ENCODE measurements around the gene MID1.

The MID1 gene

GRCh38 chrX:10654960-10655359 is 34.6 kb upstream of the MID1 start:
- TF ChIP-seq, protein P1, sequence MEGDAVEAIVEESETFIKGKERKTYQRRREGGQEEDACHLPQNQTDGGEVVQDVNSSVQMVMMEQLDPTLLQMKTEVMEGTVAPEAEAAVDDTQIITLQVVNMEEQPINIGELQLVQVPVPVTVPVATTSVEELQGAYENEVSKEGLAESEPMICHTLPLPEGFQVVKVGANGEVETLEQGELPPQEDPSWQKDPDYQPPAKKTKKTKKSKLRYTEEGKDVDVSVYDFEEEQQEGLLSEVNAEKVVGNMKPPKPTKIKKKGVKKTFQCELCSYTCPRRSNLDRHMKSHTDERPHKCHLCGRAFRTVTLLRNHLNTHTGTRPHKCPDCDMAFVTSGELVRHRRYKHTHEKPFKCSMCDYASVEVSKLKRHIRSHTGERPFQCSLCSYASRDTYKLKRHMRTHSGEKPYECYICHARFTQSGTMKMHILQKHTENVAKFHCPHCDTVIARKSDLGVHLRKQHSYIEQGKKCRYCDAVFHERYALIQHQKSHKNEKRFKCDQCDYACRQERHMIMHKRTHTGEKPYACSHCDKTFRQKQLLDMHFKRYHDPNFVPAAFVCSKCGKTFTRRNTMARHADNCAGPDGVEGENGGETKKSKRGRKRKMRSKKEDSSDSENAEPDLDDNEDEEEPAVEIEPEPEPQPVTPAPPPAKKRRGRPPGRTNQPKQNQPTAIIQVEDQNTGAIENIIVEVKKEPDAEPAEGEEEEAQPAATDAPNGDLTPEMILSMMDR (IDR thresholded peaks at IDR 0.05; ENCODE audit: insufficient read depth, missing control alignments), result no peak
- DNase-seq (ENCODE audit: insufficient read length, low spot score) (no peak), FAIRE-seq (no peak)

DNA sequence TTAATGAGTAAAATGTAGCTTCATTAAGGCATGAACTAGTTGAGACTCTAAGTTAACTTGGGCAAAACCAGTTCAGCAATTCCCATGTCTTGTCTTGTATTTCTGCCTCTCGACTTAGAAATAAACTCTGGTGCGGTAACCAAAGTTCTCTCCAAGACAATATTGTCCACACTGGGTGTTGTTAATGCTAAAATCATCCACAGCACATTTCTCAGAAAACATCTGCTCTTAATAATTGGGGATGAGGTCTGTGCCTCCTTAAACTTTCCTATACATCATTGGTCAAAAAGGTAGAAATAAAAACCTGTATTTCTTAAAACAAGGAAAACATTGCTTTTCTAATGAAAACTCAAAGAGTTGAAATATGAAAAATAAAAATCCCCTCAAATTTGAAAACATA is 32.9 kb upstream of the MID1 start:
- DNase-seq (ENCODE audit: insufficient read length, low spot score), result no peak
- no peak for FAIRE-seq
- TF ChIP-seq, protein P1 (IDR thresholded peaks at IDR 0.05; ENCODE audit: insufficient read depth, missing control alignments), result no peak

DNA sequence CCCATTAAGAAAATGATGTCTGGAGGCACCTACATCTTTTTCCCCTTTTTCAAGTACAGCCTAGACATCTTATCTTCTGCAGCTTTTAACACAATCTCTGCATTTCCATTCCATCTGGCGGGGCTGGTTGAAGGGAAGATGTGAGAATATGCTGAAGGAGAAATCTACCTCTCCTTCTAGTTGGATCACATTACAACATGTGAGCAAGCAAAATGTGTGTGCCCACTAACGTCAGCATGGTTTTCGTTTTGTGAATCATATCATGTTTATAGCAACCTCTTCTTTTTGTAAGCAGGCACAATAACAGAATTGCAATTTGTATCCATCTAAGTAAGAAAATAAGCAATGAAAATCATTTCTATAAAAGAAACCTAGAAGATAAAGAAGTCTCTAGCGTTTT is 28.9 kb upstream of the MID1 start:
- TF ChIP-seq, protein P1 (IDR thresholded peaks at IDR 0.05; ENCODE audit: insufficient read depth, missing control alignments), result no peak
- DNase-seq (ENCODE audit: insufficient read length, low spot score), result no peak
- FAIRE-seq, result no peak

- DNase-seq (ENCODE audit: insufficient read length, low spot score) (no peak), FAIRE-seq (no peak)
Measured at GRCh38 chrX:10648614-10649013, 28.2 kb upstream of the MID1 start.

DNA sequence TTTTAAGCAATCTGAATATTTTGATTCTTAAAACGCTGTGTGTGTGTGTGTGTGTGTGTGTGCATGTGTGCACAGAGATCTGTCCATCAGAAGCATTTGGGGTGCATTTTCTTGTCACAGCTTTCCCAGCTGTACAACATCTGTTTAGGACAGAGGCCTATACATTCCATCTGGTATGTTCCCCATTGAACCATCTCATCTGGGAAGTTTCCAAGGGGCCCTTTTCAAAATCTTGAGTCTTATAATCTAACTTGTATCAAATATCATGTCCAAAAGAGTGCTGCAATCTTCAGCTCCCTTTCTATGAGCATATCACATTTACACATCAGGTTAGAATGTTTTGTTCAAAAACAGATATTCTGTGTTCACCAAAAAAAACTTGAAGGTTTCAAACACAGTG is 16.5 kb upstream of the MID1 start:
- no peak for FAIRE-seq
- TF ChIP-seq, protein P1 (IDR thresholded peaks at IDR 0.05; ENCODE audit: insufficient read depth, missing control alignments), result no peak

More at GRCh38 chrX:10648614-10649013, 28.2 kb upstream of the MID1 start:
- TF ChIP-seq, protein P1 (IDR thresholded peaks at IDR 0.05; ENCODE audit: insufficient read depth, missing control alignments), result no peak

DNA sequence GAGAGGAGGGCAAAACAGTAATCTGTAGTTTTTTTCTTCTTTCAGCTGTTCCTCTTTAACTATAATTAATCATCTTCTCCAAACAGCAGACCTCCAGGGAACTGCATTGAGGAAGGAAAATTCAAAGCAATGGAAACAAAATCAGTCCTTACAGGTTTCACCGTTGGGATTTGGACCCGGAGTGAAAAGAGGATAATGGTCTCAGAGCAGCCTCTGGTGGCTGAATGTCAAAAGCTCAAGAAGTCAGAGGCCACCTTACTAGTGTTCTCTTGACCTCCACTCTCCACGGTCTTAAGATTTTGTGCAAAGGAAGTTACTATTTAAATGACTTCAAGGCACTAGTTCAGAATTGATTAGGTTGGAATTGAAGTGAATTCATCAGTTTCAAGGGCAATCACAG is 16.0 kb upstream of the MID1 start:
- DNase-seq (ENCODE audit: insufficient read length, low spot score) (no peak), FAIRE-seq (no peak)
- TF ChIP-seq, protein P1 (IDR thresholded peaks at IDR 0.05; ENCODE audit: insufficient read depth, missing control alignments), result peak; percentile 41

More for the DNA sequence above, 16.5 kb upstream of the MID1 start:
- DNase-seq (ENCODE audit: insufficient read length, low spot score), result no peak

DNA sequence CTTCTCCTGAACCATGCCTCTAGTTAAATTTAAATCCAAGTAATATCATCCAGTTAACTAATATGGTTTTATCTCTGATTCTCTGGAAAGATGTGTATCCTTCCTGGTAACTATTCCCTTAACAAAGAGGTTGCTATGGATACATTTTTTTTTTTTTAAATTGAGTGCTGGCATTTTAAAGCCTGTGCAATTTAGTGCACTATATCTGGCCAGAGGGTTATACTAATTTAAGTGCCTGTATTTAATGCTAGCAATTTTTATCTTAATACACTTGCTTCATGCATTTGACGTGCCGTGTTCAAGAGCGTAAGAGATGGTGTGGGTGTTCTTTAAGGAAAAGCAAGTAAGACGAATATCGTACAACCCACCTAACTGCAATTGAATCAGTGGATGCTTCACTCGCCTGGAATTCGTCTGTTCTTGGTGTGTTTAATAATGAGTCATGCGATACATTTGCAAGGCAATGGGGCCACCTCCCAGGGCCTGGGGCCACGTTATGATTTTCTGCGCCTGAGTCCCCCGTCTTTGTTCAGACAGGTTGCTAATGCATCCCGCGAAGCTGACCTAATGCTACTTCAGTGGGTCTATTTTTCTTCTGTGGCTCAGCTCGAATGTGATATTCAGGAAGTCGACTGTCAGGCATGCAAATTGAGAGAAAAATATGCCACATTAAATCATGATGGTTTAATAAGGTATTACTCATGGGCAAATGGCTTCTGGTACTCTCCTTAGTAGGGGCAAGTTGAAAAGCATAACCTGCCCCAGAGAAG is 14.2 kb upstream of the MID1 start:
- FAIRE-seq (no peak), DNase-seq (ENCODE audit: insufficient read length, low spot score) (no peak)
- TF ChIP-seq, protein P1 (IDR thresholded peaks at IDR 0.05; ENCODE audit: insufficient read depth, missing control alignments), result no peak
